Heart left ventricle (tissue), 16 donors: Measurements from ENCODE around the gene FMNL1. TPM values are rescaled to one million over a fixed set of nuclear protein-coding genes. Genes with fewer than 3 reads are reported as not detected.

Experiments used
- ATAC-seq, 4 donors: fragments of 200-7000 bp; cut with Tn5 transposase; one replicate each; pipeline ENCODE4 v1.9.1; 2020 to 2022; ENCODE audit warnings: moderate library complexity in 4 of 4, mild to moderate bottlenecking in 3 of 4, moderate number of reproducible peaks in 1 of 4
- DNase-seq, 5 donors: peaks; one replicate each; pipeline ENCODE4 v3.0.0-alpha.2; 2020
- H3K27ac ChIP-seq, 12 donors: fragments of 200-600 bp; sonication (generic) in 4 of 12; one replicate each; pipeline versions ENCODE4 v1.5.0 to v1.8.0; 2016 to 2022; ENCODE audit warnings: mild to moderate bottlenecking in 2 of 12
- H3K27me3 ChIP-seq, 9 donors: fragments of 200-600 bp; sonication (generic) in 2 of 9; one replicate each; pipeline versions ENCODE4 v1.5.1 to v1.8.0; 2016 to 2022; ENCODE audit warnings: mild to moderate bottlenecking in 3 of 9
- H3K36me3 ChIP-seq, 9 donors: fragments of 200-600 bp; sonication (generic) in 2 of 9; one replicate each; pipeline versions ENCODE4 v1.5.0 to v1.8.0; 2018 to 2022; ENCODE audit warnings: mild to moderate bottlenecking in 2 of 9
- H3K4me1 ChIP-seq, 12 donors: fragments of 200-600 bp; sonication (generic) in 4 of 12; one replicate each; pipeline versions ENCODE4 v1.5.0 to v1.8.0; 2016 to 2022; ENCODE audit warnings: mild to moderate bottlenecking in 3 of 12
- H3K4me3 ChIP-seq, 12 donors: fragments of 200-600 bp; sonication (generic) in 4 of 12; one replicate each; pipeline versions ENCODE4 v1.5.0 to v1.8.0; 2017 to 2022; ENCODE audit warnings: mild to moderate bottlenecking in 9 of 12, moderate library complexity in 4 of 12
- H3K9me3 ChIP-seq, 12 donors: fragments of 200-600 bp; sonication (generic) in 4 of 12; one replicate each; pipeline versions ENCODE4 v1.5.0 to v1.8.0; 2016 to 2022; ENCODE audit warnings: mild to moderate bottlenecking in 1 of 12
- CTCF ChIP-seq, 12 donors: fragments of 200-600 bp; sonication (generic) in 4 of 12; IDR thresholded peaks; one replicate each; pipeline versions ENCODE4 v1.5.0 to v1.8.0; 2018 to 2022; ENCODE audit warnings: antibody characterized with exemption in 12 of 12, mild to moderate bottlenecking in 5 of 12
- POLR2A ChIP-seq, 2 donors: fragments of 450-650 bp; IDR thresholded peaks; one replicate each; pipeline ENCODE4 v1.6.1; 2017; ENCODE audit warnings: antibody characterized with exemption in 2 of 2, mild to moderate bottlenecking in 2 of 2, moderate library complexity in 2 of 2
- WGBS, 4 donors: extraction: QIAGEN DNeasy Blood & Tissue Kit in 2 of 4; methylation state at CpG; one replicate each; pipeline versions ENCODE4 v1.1.5 to v1.1.7; 2013 to 2018; 5-methylcytosine and 5-hydroxymethylcytosine counted together
- intact Hi-C, 10 donors: fragments of 100-400 bp; cut with DNase I; formaldehyde crosslinking; loops; one replicate each; pipeline versions ENCODE4 v1.11.1 to v1.14.2; 2022
- long read RNA-seq, 3 donors: library from polyadenylated mRNA; unstranded; transcript quantifications; one replicate each; pipeline ENCODE4 v2.0.0, GENCODE V29; 2020 to 2021
- polyA plus RNA-seq, 2 donors: library from polyadenylated mRNA; stranded (reverse); fragments of 200-250 nt; gene quantifications; one replicate each; pipeline ENCODE4 v1.2.3, GENCODE V29; 2013
- total RNA-seq, 9 donors: library from RNA; depleted of rRNA in 2 of 9; stranded (reverse); fragments of >200 nt in 2 of 9; fragmentation: NEBNext Ultra II Directional in 3 of 9; extraction: Animal tissue kit (Norgen Biotek cat#: 25700) in 3 of 9; gene quantifications; one replicate each; pipeline versions ENCODE4 v1.1.0 to v1.2.4, GENCODE V29; 2016 to 2023
- donor health status: ischemic (EF 13 %, LVEDD 7.1; RV severe dilation, severe dysfunction).
- donor health status: healthy with polysubstance abuse.
- donor health status: DM: no; HTN: yes; CAD: no.
- donor health status: DM: no; HTN: no; CAD: no.
- donor health status: ischemic (EF 25% LVEDD 6.9; RV normal size, moderate dysfunction).
- donor health status: ischemic (EF 25% LVEDD 5.7; RV mildly dilated, moderate dysfunction).
- donor health status: healthy.
- donor health status: DM: yes; HTN: yes; CAD: no.
- donor health status: ischemic (EF 35%, LVEDD 5.7; RV mildly dilated, moderate dysfunction).
- donor health status: nonischemic (EF 11% LVEDD 7.7; RV severe dilation, severe dysfunction).
- donor health status: DM: yes; HTN: yes; CAD: no.
- donor health status: PGD.
- donor health status: ischemic (EF 29% LVEDD 5.4; RV normal size, mild dysfunction).
- donor health status: nonischemic (EF 23%, LVEDD 6.1; RV moderate dilation, normal function).

The FMNL1 gene
- total RNA-seq (10 to 100 TPM in 5 of 9 donors, 1 to 10 TPM in 4; 6.4 to 52.8 (median 10.3) TPM), polyA plus RNA-seq (1 to 10 TPM; 5.4 to 7.8 TPM)
- long read RNA-seq, donor 1, partial matches to known transcripts = 5 of 7 reads
- long read RNA-seq, donor 1, other reads (novel, unspliced or antisense) = 2 of 7 reads
- long read RNA-seq, donor 2, partial matches to known transcripts = 0 of 1 reads
- long read RNA-seq, donor 2, other reads (novel, unspliced or antisense) = 1 of 1 reads
- long read RNA-seq, donor 3, partial matches to known transcripts = 2 of 3 reads
- long read RNA-seq, donor 3, other reads (novel, unspliced or antisense) = 1 of 3 reads

- Histone ChIP-seq H3K9me3 (no peaks in the 10 kb centered on the region), H3K4me3 (peak within 1 kb of the TSS; percentile 50 to 88 (median 71)), H3K36me3 (peaks cover 0 to 5% (median 0%) of the 10 kb centered on the region in 9 donors), H3K27ac (peak within 1 kb of the TSS in 11 of 12 donors; percentile 9 to 98 (median 59)), H3K4me1 (peaks cover 0 to 55% (median 23%) of the 10 kb centered on the region in 12 donors), H3K27me3 (no peaks in the 10 kb centered on the region)
- DNase-seq = peak; percentile 68 to 90 (median 77)
- TF ChIP-seq CTCF (IDR thresholded peaks at IDR 0.05) (no peak), POLR2A (IDR thresholded peaks at IDR 0.05) (peak in 1 of 2 donors; percentile 24)
- ATAC-seq = peak in 3 of 4 donors; percentile 23 to 29 (median 27)
- intact Hi-C loops = loop anchor here in 4 of 10 donors (2.0 to 5.0 kb wide), 6 partner anchors 13 to 163 kb away; partner anchors contain the start of genes SPATA32 (in 2 of the 4) and MAP3K14 (in 1 of the 4)
- WGBS, 4 donors = 4 to 15% (median 10%) methylated on average over 31 to 98 of the region's 98 CpGs
Observed at GRCh38 chr17:45221081-45222013, at the start of gene FMNL1. Gene FMNL1 (plus strand): TSS chr17:45221885. CDS start chr17:45222125, 240 bp downstream.

- no peak for TF ChIP-seq CTCF (IDR thresholded peaks at IDR 0.05)
- no peak for TF ChIP-seq POLR2A (IDR thresholded peaks at IDR 0.05)
- Histone ChIP-seq H3K27ac (peak overlapping the region; percentile 77 to 93 (median 84)), H3K9me3 (no peaks in the 10 kb centered on the region), H3K27me3 (no peaks in the 10 kb centered on the region), H3K36me3 (peaks cover 0 to 8% (median 0%) of the 10 kb centered on the region in 9 donors), H3K4me1 (peaks cover 0 to 38% (median 28%) of the 10 kb centered on the region in 12 donors), H3K4me3 (peak overlapping the region in 9 of 12 donors; percentile 4 to 43 (median 38))
- 53 to 82% (median 74%) methylated on average over 5 of the region's 5 CpGs for WGBS, 4 donors
- intact Hi-C loops = no loop called here
- ATAC-seq = no peak
- DNase-seq = no peak
Observed at GRCh38 chr17:45172232-45172540, 49.5 kb upstream of the FMNL1 start.

GRCh38 chr17:45172541-45173286 lies 49.0 kb upstream of the FMNL1 start:
- Histone ChIP-seq H3K27ac (peak overlapping the region; percentile 77 to 93 (median 84)), H3K36me3 (peaks cover 0 to 8% (median 0%) of the 10 kb centered on the region in 9 donors), H3K9me3 (no peaks in the 10 kb centered on the region), H3K4me3 (peak overlapping the region in 10 of 12 donors; percentile 13 to 48 (median 38)), H3K4me1 (peaks cover 0 to 38% (median 28%) of the 10 kb centered on the region in 12 donors), H3K27me3 (no peaks in the 10 kb centered on the region)
- intact Hi-C loops = no loop called here
- DNase-seq (peak; percentile 67 to 83 (median 77)), ATAC-seq (peak; percentile 83 to 90 (median 88))
- TF ChIP-seq POLR2A (IDR thresholded peaks at IDR 0.05) (peak in 1 of 2 donors; percentile 7), CTCF (IDR thresholded peaks at IDR 0.05) (peak in 2 of 12 donors; percentile 14 to 30)
- 40 to 65% (median 42%) methylated on average over 2 to 10 of the region's 10 CpGs for WGBS, 4 donors
